HEK293 (cell line): Measurements from ENCODE around the gene KCNJ14.

Source experiments
- CTCF ChIA-PET: fragments of 350-600 bp; formaldehyde crosslinking; extraction: SDS; loops from one replicate; lab custom pipeline; 2021; ENCODE audit warnings: antibody characterized with exemption; lab: Yijun Ruan, JAX
- POLR2A ChIA-PET: fragments of 300-600 bp; formaldehyde crosslinking; extraction: SDS; loops from one replicate; lab custom pipeline; 2020; ENCODE audit warnings: antibody characterized with exemption, inconsistent platforms; lab: Yijun Ruan, JAX
- H3K27ac ChIP-seq: fragments of 200-500 bp; sonication (Bioruptor generic); 2 replicates; pipeline ENCODE4 v1.5.1; 2014; ENCODE audit warnings: low read depth, low read length, control low read depth, inconsistent platforms; ENCODE audit errors: extremely low read depth
- H3K36me3 ChIP-seq, 2 experiments: fragments of 200-500 bp in 1 of 2; sonication (Bioruptor generic) in 1 of 2; 1 replicate in 1 of 2; 2 replicates in 1 of 2; pipeline ENCODE4 v1.5.1; 2014 to 2017; ENCODE audit warnings: inconsistent platforms in 2 of 2, low read length in 2 of 2; ENCODE audit not compliant: control insufficient read depth in 2 of 2, insufficient read depth in 1 of 2
- H3K4me1 ChIP-seq: fragments of 200-500 bp; sonication (Bioruptor generic); 2 replicates; pipeline ENCODE4 v1.5.1; 2014; ENCODE audit warnings: mild to moderate bottlenecking, low read length, inconsistent platforms; ENCODE audit not compliant: control insufficient read depth, insufficient read depth
- H3K4me3 ChIP-seq: 2 replicates; pipeline ENCODE4 v1.5.1; 2011; ENCODE audit warnings: low read depth, mild to moderate bottlenecking, control low read depth, low read length, moderate library complexity
- H3K9me3 ChIP-seq: fragments of 200-500 bp; sonication (Bioruptor generic); 2 replicates; pipeline ENCODE4 v1.5.1; 2014; ENCODE audit warnings: low read depth, low read length, inconsistent platforms; ENCODE audit not compliant: control insufficient read depth, insufficient read depth
- GLI4 ChIP-seq: fragments of 450-650 bp; formaldehyde crosslinking; IDR thresholded peaks from 2 replicates; pipeline ENCODE4 v1.5.1; 2016; ENCODE audit warnings: missing biosample characterization, missing genetic modification characterization
- HIC1 ChIP-seq: fragments of 450-650 bp; formaldehyde crosslinking; IDR thresholded peaks from 2 replicates; pipeline ENCODE4 v1.5.1; 2016; ENCODE audit warnings: missing biosample characterization, missing genetic modification characterization
- KLF16 ChIP-seq: fragments of 450-650 bp; formaldehyde crosslinking; IDR thresholded peaks from 2 replicates; pipeline ENCODE4 v1.5.1; 2017; ENCODE audit warnings: missing biosample characterization, missing genetic modification characterization
- SP3 ChIP-seq: fragments of 450-650 bp; formaldehyde crosslinking; IDR thresholded peaks from 2 replicates; pipeline ENCODE4 v1.5.1; 2016; ENCODE audit warnings: missing biosample characterization, missing genetic modification characterization
- ZBTB21 ChIP-seq: fragments of 450-650 bp; formaldehyde crosslinking; IDR thresholded peaks from 2 replicates; pipeline ENCODE4 v1.5.1; 2017; ENCODE audit warnings: missing biosample characterization, missing genetic modification characterization
- ZBTB44 ChIP-seq: fragments of 450-650 bp; IDR thresholded peaks from 2 replicates; pipeline ENCODE4 v1.5.1; 2018; ENCODE audit warnings: missing biosample characterization, mild to moderate bottlenecking, missing genetic modification characterization
- ZBTB6 ChIP-seq: fragments of 450-650 bp; formaldehyde crosslinking; IDR thresholded peaks from 2 replicates; pipeline ENCODE4 v1.5.1; 2017; ENCODE audit warnings: missing biosample characterization, missing genetic modification characterization
- ZFHX2 ChIP-seq: fragments of 450-650 bp; formaldehyde crosslinking; conservative IDR thresholded peaks from 2 replicates; pipeline ENCODE4 v1.5.1; 2016; ENCODE audit warnings: missing biosample characterization, missing genetic modification characterization
- ZFP37 ChIP-seq: fragments of 450-650 bp; formaldehyde crosslinking; IDR thresholded peaks from 2 replicates; pipeline ENCODE4 v1.5.1; 2016; ENCODE audit warnings: missing biosample characterization, missing genetic modification characterization
- ZFP69B ChIP-seq: fragments of 450-650 bp; formaldehyde crosslinking; IDR thresholded peaks from 2 replicates; pipeline ENCODE4 v1.5.1; 2016; ENCODE audit warnings: missing biosample characterization, missing genetic modification characterization
- ZNF23 ChIP-seq: fragments of 450-650 bp; formaldehyde crosslinking; IDR thresholded peaks from 2 replicates; pipeline ENCODE4 v1.5.1; 2016; ENCODE audit warnings: missing biosample characterization, missing genetic modification characterization, borderline replicate concordance
- ZNF324 ChIP-seq: fragments of 450-650 bp; formaldehyde crosslinking; IDR thresholded peaks from 2 replicates; pipeline ENCODE4 v1.5.1; 2016; ENCODE audit warnings: missing biosample characterization, missing genetic modification characterization
- ZNF354C ChIP-seq: fragments of 450-650 bp; formaldehyde crosslinking; IDR thresholded peaks from 2 replicates; pipeline ENCODE4 v1.5.1; 2016; ENCODE audit warnings: missing biosample characterization, missing genetic modification characterization, low read depth, borderline replicate concordance
- ZNF37A ChIP-seq: fragments of 450-650 bp; IDR thresholded peaks from 2 replicates; pipeline ENCODE4 v1.5.1; 2018; ENCODE audit warnings: missing biosample characterization, missing genetic modification characterization
- ZNF398 ChIP-seq: fragments of 450-650 bp; formaldehyde crosslinking; IDR thresholded peaks from 2 replicates; pipeline ENCODE4 v1.5.1; 2017; ENCODE audit warnings: missing biosample characterization, missing genetic modification characterization
- ZNF510 ChIP-seq: fragments of 450-650 bp; formaldehyde crosslinking; IDR thresholded peaks from 2 replicates; pipeline ENCODE4 v1.5.1; 2018; ENCODE audit warnings: mild to moderate bottlenecking, missing genetic modification characterization, missing biosample characterization; ENCODE audit not compliant: insufficient replicate concordance
- ZNF518A ChIP-seq: fragments of 450-650 bp; formaldehyde crosslinking; conservative IDR thresholded peaks from 2 replicates; pipeline ENCODE4 v1.5.1; 2016; ENCODE audit warnings: low read depth, missing biosample characterization, missing genetic modification characterization
- ZNF677 ChIP-seq: fragments of 450-650 bp; IDR thresholded peaks from 2 replicates; pipeline ENCODE4 v1.5.0; 2018; ENCODE audit warnings: missing biosample characterization, mild to moderate bottlenecking, missing genetic modification characterization, moderate library complexity
- ZNF692 ChIP-seq: fragments of 450-650 bp; formaldehyde crosslinking; IDR thresholded peaks from 2 replicates; pipeline ENCODE4 v1.5.1; 2016; ENCODE audit warnings: missing biosample characterization, missing genetic modification characterization
- ZNF701 ChIP-seq: fragments of 450-650 bp; formaldehyde crosslinking; IDR thresholded peaks from 2 replicates; pipeline ENCODE4 v1.5.1; 2016; ENCODE audit warnings: missing biosample characterization, missing genetic modification characterization
- ZNF747 ChIP-seq: fragments of 450-650 bp; formaldehyde crosslinking; IDR thresholded peaks from 2 replicates; pipeline ENCODE4 v1.5.1; 2016; ENCODE audit warnings: missing biosample characterization, missing genetic modification characterization
- ZNF777 ChIP-seq: fragments of 450-650 bp; formaldehyde crosslinking; IDR thresholded peaks from 2 replicates; pipeline ENCODE4 v1.5.1; 2017; ENCODE audit warnings: missing biosample characterization, missing genetic modification characterization, borderline replicate concordance
- ZSCAN23 ChIP-seq: fragments of 450-650 bp; formaldehyde crosslinking; IDR thresholded peaks from 2 replicates; pipeline ENCODE4 v1.5.1; 2016; ENCODE audit warnings: missing biosample characterization, missing genetic modification characterization

The KCNJ14 gene

GRCh38 chr19:48469289-48469881, 14.0 kb downstream of the KCNJ14 start, which contains the start of gene CYTH2:
CYTH2 (plus strand) TSS chr19:48469369; CDS start chr19:48469508, 139 bp downstream.
- peaks cover 11% of the 10 kb centered on the region for H3K4me1 ChIP-seq
- H3K9me3 ChIP-seq = no peaks in the 10 kb centered on the region
- peak within 1 kb of the TSS; percentile 82 for H3K4me3 ChIP-seq
- peak within 1 kb of the TSS; percentile 97 for H3K27ac ChIP-seq
- POLR2A ChIA-PET = interaction anchor here (0.6 to 1.7 kb wide), 14 partner anchors 10 to 485 kb away, joined by 3 to 8 read pairs (median 4); partner anchors contain the start of genes BAX, GRWD1, RPL18 and SPHK2
- peaks cover 21 to 41% of the 10 kb centered on the region in 2 experiments for H3K36me3 ChIP-seq
- CTCF ChIA-PET = interaction anchor here (0.9 to 1.8 kb wide), 2 partner anchors 20 to 119 kb away, joined by 6 to 9 read pairs; no protein-coding TSS in a partner anchor
- TF ChIP-seq ZNF777 (tag by site-specific recombination) (peak; percentile 68; the same call in 1 of the 2 replicates), ZNF701 (tag by site-specific recombination) (no peak), HIC1 (tag by site-specific recombination) (no peak), ZBTB44 (tag by site-specific recombination) (peak; percentile 37; the same call in 1 of the 2 replicates), ZSCAN23 (0 out of 2 replicates have a peak, but pooled peaks have one; percentile 21), ZBTB21 (tag by site-specific recombination) (0 out of 2 replicates have a peak, but pooled peaks have one; percentile 18), ZFP69B (tag by site-specific recombination) (peak; percentile 64), ZNF324 (tag by site-specific recombination) (0 out of 2 replicates have a peak, but pooled peaks have one; percentile 30), ZNF692 (tag by site-specific recombination) (peak; percentile 78), KLF16 (peak; percentile 81), ZFHX2 (tag by site-specific recombination) (0 out of 2 replicates have a peak, but pooled peaks have one; percentile 6), ZNF37A (peak; percentile 66; the same call in 1 of the 2 replicates), SP3 (tag by site-specific recombination) (peak; percentile 87; the same call in 1 of the 2 replicates), ZNF518A (tag by site-specific recombination) (0 out of 2 replicates have a peak, but pooled peaks have one; percentile 18), ZBTB6 (peak; percentile 51; the same call in 1 of the 2 replicates), ZNF510 (tag by site-specific recombination) (no peak), ZNF677 (tag by site-specific recombination) (no peak), ZFP37 (peak; percentile 83; the same call in 1 of the 2 replicates), ZNF398 (tag by site-specific recombination) (peak; percentile 88), ZNF23 (no peak), ZNF354C (tag by site-specific recombination) (no peak), GLI4 (0 out of 2 replicates have a peak, but pooled peaks have one; percentile 62), ZNF747 (tag by site-specific recombination) (no peak)
